GM12874 (cell line): ENCODE measurements around the gene NUP188.

Experiments used
- TF ChIP-seq, protein P1 (sequence below): IDR thresholded peaks from 2 replicates; pipeline ENCODE4 v1.5.1; 2011; ENCODE audit warnings: low read depth, mild to moderate bottlenecking, control low read depth, low read length, moderate library complexity; ENCODE audit not compliant: insufficient read depth

The NUP188 gene

DNA sequence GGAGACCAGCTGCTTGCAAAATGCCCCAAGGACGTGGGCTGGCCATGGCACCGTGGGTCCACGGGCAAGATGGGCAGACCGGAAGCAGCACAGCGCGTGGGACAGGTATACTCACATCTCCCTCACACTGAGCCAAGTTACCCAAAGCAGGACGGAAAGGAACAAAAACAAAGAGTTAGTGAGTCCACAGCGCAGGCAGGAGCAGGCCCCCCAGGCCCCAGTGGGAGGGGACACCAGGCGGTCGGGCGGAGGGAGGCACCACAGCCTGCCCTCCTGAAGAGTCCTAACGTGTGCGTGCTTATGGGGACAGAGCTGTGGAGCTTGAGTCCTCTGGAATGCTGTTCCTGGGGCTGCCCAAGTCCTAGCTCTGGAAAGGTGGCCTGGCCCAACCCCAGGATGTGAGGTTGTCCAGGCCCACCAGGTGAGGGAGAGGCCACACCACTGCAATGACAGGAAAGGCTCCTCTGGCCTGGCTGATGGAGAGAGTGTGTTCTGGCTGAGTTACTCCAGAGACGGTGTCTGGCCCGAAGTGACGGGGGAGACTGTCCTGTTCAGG is 65.5 kb downstream of the NUP188 start:
- TF ChIP-seq, protein P1, sequence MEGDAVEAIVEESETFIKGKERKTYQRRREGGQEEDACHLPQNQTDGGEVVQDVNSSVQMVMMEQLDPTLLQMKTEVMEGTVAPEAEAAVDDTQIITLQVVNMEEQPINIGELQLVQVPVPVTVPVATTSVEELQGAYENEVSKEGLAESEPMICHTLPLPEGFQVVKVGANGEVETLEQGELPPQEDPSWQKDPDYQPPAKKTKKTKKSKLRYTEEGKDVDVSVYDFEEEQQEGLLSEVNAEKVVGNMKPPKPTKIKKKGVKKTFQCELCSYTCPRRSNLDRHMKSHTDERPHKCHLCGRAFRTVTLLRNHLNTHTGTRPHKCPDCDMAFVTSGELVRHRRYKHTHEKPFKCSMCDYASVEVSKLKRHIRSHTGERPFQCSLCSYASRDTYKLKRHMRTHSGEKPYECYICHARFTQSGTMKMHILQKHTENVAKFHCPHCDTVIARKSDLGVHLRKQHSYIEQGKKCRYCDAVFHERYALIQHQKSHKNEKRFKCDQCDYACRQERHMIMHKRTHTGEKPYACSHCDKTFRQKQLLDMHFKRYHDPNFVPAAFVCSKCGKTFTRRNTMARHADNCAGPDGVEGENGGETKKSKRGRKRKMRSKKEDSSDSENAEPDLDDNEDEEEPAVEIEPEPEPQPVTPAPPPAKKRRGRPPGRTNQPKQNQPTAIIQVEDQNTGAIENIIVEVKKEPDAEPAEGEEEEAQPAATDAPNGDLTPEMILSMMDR, result no peak

DNA sequence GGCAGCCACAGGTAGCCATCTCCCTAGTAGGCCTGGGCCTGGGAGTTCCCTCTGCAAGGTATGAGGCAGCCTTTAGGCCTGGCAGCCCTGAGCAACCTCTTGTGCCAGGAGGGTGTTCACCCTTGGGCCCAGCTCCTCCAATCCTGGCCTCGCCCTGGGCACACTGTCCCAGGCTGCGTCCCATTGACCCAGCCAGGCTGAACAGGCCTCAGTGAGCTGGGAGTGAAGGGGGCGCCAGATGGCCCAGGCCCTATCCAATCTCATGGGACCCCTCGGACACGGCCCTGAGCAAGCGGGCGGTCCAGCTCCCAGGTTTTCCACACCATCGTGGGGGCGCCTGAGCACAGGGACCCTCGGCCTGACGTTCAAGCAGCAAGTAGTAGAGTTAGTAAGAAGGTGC is 66.2 kb downstream of the NUP188 start:
- TF ChIP-seq, protein P1, result no peak

DNA sequence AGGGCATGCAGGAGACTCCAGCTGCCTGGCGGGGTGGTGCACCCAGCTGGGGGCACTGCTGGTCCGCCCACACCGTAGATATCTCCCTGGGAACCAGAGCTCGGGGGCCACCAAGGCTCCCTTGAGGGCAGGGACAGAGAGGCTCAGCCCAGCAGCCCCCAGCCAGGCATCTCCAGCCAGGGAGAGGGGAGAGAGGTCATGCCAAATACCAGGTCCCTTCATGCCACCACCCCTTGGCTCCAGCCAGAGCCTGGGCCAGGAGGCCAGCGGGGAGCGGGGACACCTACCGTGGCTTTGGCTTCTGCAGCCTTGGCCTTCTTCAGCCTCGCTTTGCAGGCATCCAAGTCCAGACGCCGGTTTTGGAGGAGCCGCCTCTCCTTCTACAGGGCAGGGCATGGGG is 66.6 kb downstream of the NUP188 start:
- TF ChIP-seq, protein P1, result no peak

DNA sequence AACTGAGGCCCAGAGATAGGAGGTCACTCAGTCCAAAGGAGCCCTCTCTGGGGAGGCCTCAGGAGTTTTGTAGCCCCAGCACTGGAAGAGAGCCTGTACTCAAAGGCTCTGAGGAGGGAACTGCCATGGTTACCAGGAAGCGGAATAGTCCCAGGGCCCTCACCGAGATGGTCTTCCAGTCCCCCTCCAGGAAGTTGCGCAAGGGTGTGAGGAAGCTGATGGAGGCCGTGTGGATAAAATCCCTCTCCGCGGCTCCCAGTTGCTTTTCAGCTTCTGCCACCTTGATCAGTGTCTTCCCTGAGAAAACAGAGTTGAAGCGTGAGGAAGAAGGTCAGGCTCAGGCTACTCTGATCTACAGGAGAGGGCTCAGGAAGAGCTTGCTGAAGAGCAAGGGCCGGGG is 67.1 kb downstream of the NUP188 start:
- TF ChIP-seq, protein P1, result no peak

DNA sequence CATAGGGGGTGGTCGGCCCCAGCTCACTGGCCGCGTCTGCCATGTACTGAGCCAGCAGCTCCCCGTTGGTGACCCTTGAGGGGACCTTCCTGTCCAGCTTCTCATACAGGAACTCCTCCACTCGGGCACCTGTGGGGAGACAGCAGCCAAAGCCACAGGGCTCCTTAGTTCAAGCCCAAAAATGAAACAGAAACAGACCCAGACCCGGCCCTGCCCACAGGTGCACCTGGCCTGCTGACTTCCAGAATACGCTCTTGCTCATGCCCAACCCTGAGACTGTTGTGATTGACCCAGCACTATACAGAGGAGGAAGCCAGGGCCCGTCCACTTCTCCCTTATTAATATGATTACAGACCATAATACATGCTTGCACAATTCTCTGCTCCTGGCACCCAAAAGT is 73.6 kb downstream of the NUP188 start:
- TF ChIP-seq, protein P1, result no peak

DNA sequence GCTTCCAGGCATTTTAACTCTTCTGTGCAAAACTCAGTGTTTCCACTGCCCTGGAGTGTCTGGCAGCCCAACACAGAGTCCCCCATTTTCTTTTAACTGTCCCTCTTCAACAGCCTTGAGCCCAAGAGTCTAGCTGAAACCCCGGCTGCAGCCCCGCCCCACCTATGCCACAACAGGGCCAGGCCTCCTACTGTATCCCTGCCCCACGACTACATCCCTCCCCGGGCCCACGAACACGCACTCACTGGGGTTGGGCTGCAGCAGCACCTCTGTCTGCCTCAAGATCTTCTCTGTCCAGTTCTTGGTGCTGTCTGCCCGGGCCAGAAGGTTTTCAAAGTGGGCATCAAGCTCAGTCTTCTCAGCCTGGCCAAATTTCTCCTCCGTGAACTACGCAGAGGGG is 74.5 kb downstream of the NUP188 start:
- TF ChIP-seq, protein P1, result no peak

DNA sequence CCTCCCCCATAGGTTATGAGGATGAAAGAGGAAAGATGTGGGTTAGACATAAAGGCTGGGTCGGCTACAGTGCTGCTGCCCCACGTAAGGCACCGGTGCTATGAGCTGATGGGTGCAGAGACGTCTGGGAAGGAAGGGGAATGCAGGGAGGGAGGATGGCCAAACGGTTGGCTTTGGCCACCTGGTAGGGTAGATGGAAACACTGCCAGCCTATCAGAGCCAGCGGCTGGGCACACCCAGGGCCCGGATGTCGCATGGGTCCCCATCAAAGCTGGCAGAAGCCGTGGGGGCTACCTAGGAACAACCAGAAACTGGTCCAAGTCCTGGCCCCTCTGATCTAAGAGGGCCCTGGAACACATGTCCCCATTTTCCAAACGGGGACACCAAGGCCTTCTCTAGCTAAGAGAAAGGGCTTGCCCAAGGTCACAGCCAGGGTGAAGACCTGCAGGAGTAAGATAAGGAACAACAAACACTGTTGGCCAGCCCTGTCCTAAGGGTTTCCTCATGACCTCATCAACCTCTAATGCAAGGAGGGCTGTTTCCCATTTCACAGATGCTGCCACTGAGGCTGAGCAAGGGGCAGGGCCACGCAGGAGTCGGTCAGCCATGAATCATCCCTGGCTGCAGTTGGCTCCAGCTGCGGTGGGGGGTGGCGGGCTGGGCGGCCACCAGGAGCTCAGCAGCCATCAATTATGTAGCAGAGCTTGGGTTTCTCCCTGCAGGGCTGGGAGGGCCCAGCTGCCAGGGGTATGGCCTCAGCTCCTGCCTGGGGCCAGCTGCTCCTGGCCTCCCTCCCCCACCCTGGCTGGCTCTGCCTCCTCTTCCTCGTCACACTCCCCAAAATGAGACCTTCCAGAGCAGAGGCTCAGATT is 75.8 kb downstream of the NUP188 start:
- TF ChIP-seq, protein P1, result no peak
